Activated T-cell treated with anti-CD3 and anti-CD28 coated beads, Interleukin-2, amount 50 U/mL, for 72 hours (primary cell): ENCODE data around the gene NDUFB11. TPM values are rescaled to one million over a fixed set of nuclear protein-coding genes. Genes with fewer than 3 reads are reported as not detected.
"Not testable (repeated sequence)": the region's sequence is repeated elsewhere in the genome, so short reads cannot be mapped to it uniquely, and the experiment has no call there.

Experiments
- ATAC-seq, 2 donors: fragments of 150-1000 bp; cut with Tn5 transposase; replicated peaks in 1 of 2; 2 replicates each; pipeline ENCODE4 v1.10.0; 2021; ENCODE audit warnings: moderate library complexity in 2 of 2, mild to moderate bottlenecking in 1 of 2
- DNase-seq, 2 donors: peaks; one replicate each; pipeline ENCODE4 v3.0.0; 2021 to 2022; ENCODE audit warnings: mixed read lengths in 1 of 2
- H3K27ac Mint-ChIP-seq: one replicate; pipeline ENCODE4 v1.8.0; 2022; ENCODE audit warnings: mild to moderate bottlenecking, moderate library complexity, mixed read lengths
- H3K27me3 Mint-ChIP-seq: one replicate; pipeline ENCODE4 v1.8.0; 2022; ENCODE audit warnings: low read depth, mixed read lengths
- H3K36me3 Mint-ChIP-seq, 2 donors: one replicate each; pipeline ENCODE4 v1.8.0; 2022; ENCODE audit warnings: mixed read lengths in 2 of 2, mild to moderate bottlenecking in 1 of 2; ENCODE audit not compliant: insufficient read depth in 2 of 2
- H3K4me1 Mint-ChIP-seq: one replicate; pipeline ENCODE4 v1.8.0; 2022; ENCODE audit warnings: low read depth, mixed read lengths
- H3K4me3 Mint-ChIP-seq, 2 donors: one replicate each; pipeline ENCODE4 v1.8.0; 2022; ENCODE audit warnings: mild to moderate bottlenecking in 2 of 2, mixed read lengths in 2 of 2, moderate library complexity in 2 of 2
- H3K9me3 Mint-ChIP-seq, 2 donors: one replicate each; pipeline ENCODE4 v1.8.0; 2022; ENCODE audit warnings: mixed read lengths in 2 of 2
- total RNA-seq, 2 donors: library from RNA; stranded (reverse); gene quantifications; one replicate each; pipeline ENCODE4 v1.2.3, GENCODE V29; 2022

The NDUFB11 gene
- total RNA-seq, 2 donors from 2014 or later: 66.7 to 84.3 TPM

DNA sequence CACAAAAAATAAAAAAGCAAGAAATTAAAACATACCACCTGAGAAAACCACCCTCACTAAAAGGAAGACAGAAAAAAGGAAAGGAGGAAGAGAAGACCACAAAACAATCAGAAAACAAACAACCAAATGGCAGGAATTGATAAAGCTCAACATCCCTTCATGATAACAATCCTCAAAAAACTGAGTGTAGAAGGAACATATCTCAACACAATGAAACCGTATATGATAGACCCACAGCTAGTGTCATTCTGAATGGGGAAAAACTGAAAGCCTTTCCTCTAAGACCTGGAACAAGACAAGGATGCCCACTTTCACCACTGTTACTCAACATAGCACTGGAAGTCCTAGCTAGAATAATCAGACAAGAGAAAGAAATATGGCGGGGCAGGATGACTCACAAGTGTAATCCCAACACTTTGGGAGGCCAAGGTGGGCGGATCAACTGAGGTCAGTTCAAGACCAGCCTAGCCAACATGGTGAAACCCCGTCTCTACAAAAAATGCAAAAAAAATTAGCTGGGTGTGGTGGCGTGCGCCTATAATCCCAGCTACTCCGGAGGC is 27.9 kb downstream of the NDUFB11 start:
- H3K27me3 Mint-ChIP-seq: peaks cover 25% of the 10 kb centered on the region
- DNase-seq, ATAC-seq, H3K4me3 Mint-ChIP-seq, H3K27ac Mint-ChIP-seq, H3K9me3 Mint-ChIP-seq, H3K4me1 Mint-ChIP-seq, H3K36me3 Mint-ChIP-seq: not testable (repeated sequence)

DNA sequence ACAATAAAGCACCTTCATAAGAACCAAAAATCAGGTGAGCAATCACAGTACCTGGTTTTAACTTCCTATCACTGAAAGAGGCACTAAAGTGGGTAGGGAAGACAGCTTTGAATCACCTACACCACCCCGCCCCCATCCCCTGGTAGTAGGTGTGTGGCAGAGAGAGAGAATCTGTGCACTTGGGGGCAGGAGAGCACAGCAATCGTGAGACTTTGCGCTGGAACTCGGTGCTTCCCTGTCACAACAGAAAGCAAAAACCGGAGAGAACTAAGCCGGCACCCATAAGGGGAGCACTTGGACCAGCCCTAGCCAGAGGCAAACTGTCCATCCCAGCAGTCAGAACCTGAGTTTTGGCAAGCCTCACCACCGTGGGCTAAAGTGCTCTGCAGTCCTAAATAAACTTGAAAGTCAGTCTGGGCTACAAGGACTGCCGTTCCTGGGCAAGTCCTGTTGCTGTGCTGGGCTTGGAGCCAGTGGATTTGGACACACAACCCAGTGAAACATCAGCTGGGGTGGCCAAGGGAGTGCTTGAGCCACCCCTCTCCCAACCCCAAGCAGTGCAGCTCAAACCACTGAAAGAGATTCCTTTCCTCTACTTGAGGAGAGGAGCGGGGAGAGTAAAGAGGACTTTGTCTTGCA is 32.1 kb downstream of the NDUFB11 start:
- no peaks in the 10 kb centered on the region for H3K4me1 Mint-ChIP-seq
- H3K4me3 Mint-ChIP-seq: no peak overlapping the region
- no peak overlapping the region for H3K27ac Mint-ChIP-seq
- ATAC-seq (no peak), DNase-seq (no peak)
- H3K9me3 Mint-ChIP-seq: no peaks in the 10 kb centered on the region
- H3K36me3 Mint-ChIP-seq: peaks cover 0 to 3% of the 10 kb centered on the region in 2 donors
- H3K27me3 Mint-ChIP-seq: peaks cover 21% of the 10 kb centered on the region

DNA sequence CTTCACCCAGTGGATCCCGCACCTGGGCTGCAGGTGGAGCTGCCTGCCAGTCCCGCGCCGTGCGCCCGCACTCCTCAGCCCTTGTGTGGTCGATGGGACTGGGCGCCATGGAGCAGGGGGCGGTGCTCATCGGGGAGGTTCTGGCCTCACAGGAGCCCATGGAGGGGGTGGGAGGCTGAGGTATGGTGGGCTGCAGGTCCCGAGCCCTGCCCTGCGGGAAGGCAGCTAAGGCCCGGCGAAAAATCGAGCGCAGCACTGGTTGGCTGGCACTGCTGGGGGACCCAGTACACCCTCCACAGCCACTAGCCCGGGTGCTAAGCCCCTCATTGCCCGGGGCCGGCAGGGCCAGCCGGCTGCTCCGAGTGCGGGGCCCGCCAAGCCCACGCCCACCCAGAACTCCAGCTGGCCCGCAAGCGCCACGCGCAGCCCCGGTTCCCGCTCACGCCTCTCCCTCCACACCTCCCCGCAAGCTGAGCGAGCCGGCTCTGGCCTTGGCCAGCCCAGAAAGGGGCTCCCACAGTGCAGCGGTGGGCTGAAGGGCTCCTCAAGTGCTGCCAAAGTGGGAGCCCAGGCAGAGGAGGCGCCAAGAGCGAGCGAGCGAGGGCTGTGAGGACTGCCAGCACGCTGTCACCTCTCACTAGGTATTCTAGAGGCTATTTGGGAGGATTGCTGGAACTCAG is 33.4 kb downstream of the NDUFB11 start:
- H3K9me3 Mint-ChIP-seq, ATAC-seq: not testable (repeated sequence)

DNA sequence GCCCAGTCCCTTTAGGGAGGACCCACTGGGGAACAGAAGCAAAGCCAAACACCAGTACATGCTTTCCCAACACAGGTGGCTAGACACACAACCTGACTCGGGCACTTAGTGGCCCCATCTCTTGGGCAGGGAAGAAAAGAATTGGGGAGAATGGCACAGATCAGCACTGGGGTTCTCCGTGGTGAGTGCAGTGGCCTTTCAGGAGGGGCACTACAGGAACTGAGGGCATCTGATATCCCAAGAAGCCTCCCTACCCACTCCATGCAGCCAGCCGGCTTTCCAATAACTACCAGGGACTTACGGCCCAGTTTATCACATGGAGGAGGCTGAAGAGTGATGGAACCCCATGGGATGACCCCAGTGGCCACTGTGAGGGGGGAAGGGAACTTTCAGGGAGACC is 43.3 kb downstream of the NDUFB11 start:
- ATAC-seq (no peak), DNase-seq (no peak)
- no peaks in the 10 kb centered on the region for H3K4me1 Mint-ChIP-seq
- no peaks in the 10 kb centered on the region for H3K36me3 Mint-ChIP-seq
- H3K27me3 Mint-ChIP-seq: peaks cover 10% of the 10 kb centered on the region
- no peak overlapping the region for H3K27ac Mint-ChIP-seq
- no peaks in the 10 kb centered on the region for H3K9me3 Mint-ChIP-seq
- H3K4me3 Mint-ChIP-seq: no peak overlapping the region

More for the DNA sequence above, 33.4 kb downstream of the NDUFB11 start:
- not testable (repeated sequence) for H3K27ac Mint-ChIP-seq, H3K4me3 Mint-ChIP-seq, H3K4me1 Mint-ChIP-seq, H3K36me3 Mint-ChIP-seq, DNase-seq
- peaks cover 14% of the 10 kb centered on the region for H3K27me3 Mint-ChIP-seq

DNA sequence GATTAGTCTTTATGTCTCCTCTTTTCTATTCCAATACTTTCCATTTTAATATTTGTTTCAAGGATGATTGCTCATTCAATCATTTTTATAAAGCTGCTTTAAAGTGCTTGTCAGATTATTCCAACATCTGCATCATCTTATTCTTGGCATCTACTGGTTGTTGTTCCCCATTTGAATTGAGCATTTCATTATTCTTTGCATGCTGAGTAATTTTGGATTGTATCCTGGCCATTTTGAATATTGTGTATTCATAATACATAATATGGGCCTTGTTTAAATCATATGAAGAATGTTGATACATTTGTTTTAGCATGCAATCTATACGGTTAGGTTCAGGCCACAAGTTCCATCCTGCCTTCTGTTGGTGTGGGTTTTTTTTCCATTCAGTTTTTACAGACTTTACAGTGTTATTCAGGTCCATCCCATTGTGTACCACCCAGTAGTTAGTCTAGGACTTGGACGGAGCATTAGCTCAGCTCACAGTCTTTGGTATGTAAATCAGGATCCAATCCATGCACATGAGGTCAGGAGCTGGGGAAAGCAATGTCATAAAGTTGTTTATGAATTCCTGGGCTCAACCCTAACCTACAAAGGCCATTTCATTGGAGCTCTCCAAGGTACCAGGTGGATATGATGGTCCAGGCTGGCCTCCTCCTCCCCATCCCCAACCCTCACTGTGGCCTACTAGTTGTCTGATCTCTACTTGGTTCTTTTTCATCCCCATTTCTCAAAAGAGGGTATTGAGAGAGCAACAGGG is 46.0 kb downstream of the NDUFB11 start:
- Mint-ChIP-seq H3K27me3 (peaks cover 21% of the 10 kb centered on the region), H3K9me3 (no peaks in the 10 kb centered on the region), H3K4me1 (no peaks in the 10 kb centered on the region), H3K27ac (no peak overlapping the region), H3K4me3 (no peak overlapping the region), H3K36me3 (no peaks in the 10 kb centered on the region)
- no peak for ATAC-seq
- no peak for DNase-seq

DNA sequence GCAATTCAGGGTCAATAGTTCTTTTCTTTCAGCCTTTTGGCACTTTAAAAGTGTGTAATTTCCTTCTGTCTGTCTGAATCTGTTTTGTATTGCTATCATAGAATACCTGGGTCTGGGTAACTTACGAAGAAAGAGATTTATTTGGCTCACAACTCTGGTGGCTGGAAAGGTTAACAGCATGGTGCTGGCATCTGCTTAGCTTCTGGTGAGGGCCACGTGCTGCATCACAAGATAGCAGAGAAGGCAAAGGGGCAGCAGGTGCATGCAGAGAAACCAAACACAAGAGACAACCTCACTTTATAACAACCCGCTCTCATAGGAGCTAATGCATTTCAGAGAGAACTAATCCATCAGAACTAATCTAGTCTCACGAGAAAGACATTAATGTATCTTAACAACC is 47.5 kb downstream of the NDUFB11 start:
- Mint-ChIP-seq H3K4me1 (no peaks in the 10 kb centered on the region), H3K27ac (no peak overlapping the region), H3K4me3 (no peak overlapping the region), H3K27me3 (peaks cover 21% of the 10 kb centered on the region), H3K36me3 (no peaks in the 10 kb centered on the region), H3K9me3 (no peaks in the 10 kb centered on the region)
- DNase-seq: no peak
- ATAC-seq: no peak

DNA sequence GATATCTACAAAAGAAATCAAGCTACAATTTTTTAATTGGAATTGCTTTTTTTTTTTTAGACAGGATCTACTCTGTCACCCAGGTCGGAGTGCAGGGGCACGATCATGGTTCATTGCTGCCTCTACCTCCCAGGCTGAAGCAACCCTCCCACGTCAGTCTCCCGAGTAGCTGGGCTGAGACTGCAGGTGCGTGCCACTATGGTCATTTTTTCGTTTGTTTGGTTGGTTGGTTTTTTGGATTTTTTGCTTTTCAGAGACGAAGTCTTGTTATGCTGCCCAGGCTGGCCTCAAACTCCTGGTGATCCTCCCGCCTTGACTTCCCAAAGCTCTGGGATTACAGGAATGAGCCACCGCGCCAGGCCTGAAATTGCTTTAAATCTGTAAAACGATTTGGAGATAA is 50.6 kb downstream of the NDUFB11 start:
- Mint-ChIP-seq H3K4me3 (no peak overlapping the region), H3K9me3 (no peaks in the 10 kb centered on the region), H3K4me1 (peaks cover 7% of the 10 kb centered on the region), H3K36me3 (no peaks in the 10 kb centered on the region), H3K27me3 (peaks cover 16% of the 10 kb centered on the region), H3K27ac (no peak overlapping the region)
- ATAC-seq (no peak), DNase-seq (no peak)

DNA sequence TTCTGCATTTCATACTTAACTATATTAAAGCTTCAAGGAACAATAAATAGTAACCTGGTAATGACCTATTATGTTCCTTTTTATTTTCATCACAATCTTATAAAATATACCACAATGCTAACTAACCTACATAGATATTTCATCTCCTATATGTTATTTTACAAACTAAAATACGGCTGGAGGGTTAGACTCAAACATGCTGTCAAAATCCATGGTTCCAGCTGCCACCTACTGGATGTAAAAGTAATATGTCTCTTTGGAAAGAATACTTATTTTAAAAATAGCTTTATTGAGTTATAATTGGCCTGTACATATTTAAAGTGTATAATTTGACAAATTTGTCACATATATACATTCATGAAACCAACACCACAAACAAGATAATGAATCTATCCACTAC is 51.3 kb downstream of the NDUFB11 start:
- Mint-ChIP-seq H3K27ac (no peak overlapping the region), H3K4me1 (peaks cover 7% of the 10 kb centered on the region), H3K27me3 (peaks cover 16% of the 10 kb centered on the region), H3K9me3 (no peaks in the 10 kb centered on the region), H3K4me3 (no peak overlapping the region), H3K36me3 (no peaks in the 10 kb centered on the region)
- DNase-seq (peak in 1 of 2 donors; percentile 4), ATAC-seq (no peak)

Other genes starting within 250 kb of the NDUFB11 start
- 1 to 10 TPM; 2.4 to 3.8 TPM for gene JADE3, start 232.3 kb downstream of the NDUFB11 start, total RNA-seq
- gene RGN, start 66.3 kb downstream of the NDUFB11 start, total RNA-seq: not detected
- gene RBM10, start 519 bp upstream of the NDUFB11 start, total RNA-seq: 10 to 100 TPM; 71.6 to 82.4 TPM
- gene UBA1, start 49.1 kb upstream of the NDUFB11 start, total RNA-seq: 100 to 1,000 TPM; 160 to 197 TPM
- 10 to 100 TPM; 82.2 to 88.6 TPM for gene CDK16, start 74.0 kb upstream of the NDUFB11 start, total RNA-seq
- gene USP11, start 88.3 kb upstream of the NDUFB11 start, total RNA-seq: 10 to 100 TPM; 60.4 to 85.6 TPM
- under 1 TPM; 0.60 to 0.67 TPM for gene ZNF157, start 225.9 kb upstream of the NDUFB11 start, total RNA-seq